Measurements from ENCODE around the gene PTX3.

PTX3 gene

DNA sequence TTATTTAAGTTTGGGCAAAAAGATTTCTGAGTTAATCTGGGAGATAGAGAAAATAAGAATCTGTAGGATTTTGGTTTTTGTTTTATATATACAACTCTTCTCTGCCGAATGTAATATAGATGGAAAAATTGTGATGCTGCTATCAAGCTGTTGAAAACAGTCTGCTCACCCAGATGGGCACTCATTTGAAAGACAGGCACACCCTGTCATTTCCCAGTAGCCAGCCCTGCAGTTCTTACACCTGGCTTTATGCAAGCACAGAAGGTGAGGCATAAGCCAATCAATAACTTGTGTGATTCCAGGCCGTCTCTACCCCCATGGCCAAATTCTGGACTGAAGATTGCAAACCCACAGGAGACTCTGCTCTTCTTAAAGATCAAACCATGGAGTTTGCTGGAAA is 27.1 kb upstream of the PTX3 start:
- TF ChIP-seq, protein P1, sequence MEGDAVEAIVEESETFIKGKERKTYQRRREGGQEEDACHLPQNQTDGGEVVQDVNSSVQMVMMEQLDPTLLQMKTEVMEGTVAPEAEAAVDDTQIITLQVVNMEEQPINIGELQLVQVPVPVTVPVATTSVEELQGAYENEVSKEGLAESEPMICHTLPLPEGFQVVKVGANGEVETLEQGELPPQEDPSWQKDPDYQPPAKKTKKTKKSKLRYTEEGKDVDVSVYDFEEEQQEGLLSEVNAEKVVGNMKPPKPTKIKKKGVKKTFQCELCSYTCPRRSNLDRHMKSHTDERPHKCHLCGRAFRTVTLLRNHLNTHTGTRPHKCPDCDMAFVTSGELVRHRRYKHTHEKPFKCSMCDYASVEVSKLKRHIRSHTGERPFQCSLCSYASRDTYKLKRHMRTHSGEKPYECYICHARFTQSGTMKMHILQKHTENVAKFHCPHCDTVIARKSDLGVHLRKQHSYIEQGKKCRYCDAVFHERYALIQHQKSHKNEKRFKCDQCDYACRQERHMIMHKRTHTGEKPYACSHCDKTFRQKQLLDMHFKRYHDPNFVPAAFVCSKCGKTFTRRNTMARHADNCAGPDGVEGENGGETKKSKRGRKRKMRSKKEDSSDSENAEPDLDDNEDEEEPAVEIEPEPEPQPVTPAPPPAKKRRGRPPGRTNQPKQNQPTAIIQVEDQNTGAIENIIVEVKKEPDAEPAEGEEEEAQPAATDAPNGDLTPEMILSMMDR (conservative IDR thresholded peaks at IDR 0.05; ENCODE audit: low read length): no peak
- H3K4me3 ChIP-seq (ENCODE audit: low read length): no peak overlapping the region
- DNase-seq (ENCODE audit: low read depth): no peak

DNA sequence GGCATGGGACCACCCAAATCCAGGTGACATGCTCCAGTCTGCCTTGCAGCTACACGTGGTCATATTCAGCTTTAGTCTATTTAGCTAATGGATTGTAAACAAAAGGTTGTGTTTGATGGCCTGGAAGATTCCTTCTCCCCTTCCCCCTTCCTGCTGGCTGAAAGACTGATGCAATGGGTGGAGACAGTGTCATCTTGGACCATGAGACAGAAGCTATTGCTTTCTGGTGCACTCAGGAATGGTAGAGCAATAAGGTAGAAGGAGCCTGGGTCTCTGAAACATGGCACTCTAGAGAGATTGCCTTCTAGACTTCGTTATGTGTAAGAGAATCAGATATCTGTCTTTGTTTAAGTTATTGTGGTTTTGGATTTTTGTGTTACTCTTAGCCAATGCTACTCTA is 25.7 kb upstream of the PTX3 start:
- DNase-seq (ENCODE audit: low read depth): no peak
- no peak overlapping the region for H3K4me3 ChIP-seq (ENCODE audit: low read length)
- TF ChIP-seq, protein P1 (conservative IDR thresholded peaks at IDR 0.05; ENCODE audit: low read length): no peak

DNA sequence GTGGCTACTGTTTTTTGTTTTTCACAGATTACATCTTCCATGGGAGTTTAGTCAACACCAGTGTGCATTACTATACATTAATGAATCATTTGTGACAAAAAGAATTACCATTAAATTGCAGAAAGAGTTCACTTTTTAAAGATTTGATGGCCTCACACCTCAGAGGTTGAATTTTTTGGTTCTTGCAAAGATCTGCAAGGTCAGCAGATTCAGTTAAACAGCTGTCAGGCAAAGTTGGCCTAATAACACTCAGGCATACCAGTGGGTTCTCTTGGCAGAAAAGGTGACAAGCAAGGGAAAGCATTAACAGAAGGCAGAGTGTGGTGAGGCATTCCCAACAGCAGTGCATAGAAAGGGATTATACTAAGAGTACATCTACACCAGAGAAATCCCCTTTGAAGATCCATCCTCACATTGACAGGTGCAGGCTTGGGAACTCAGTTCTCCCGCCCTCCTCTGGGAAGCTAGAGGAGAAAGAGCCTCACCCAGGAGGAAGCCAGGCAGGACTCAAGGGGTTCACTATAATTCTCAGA is 24.3 kb upstream of the PTX3 start:
- DNase-seq (ENCODE audit: low read depth): no peak
- no peak overlapping the region for H3K4me3 ChIP-seq (ENCODE audit: low read length)

DNA sequence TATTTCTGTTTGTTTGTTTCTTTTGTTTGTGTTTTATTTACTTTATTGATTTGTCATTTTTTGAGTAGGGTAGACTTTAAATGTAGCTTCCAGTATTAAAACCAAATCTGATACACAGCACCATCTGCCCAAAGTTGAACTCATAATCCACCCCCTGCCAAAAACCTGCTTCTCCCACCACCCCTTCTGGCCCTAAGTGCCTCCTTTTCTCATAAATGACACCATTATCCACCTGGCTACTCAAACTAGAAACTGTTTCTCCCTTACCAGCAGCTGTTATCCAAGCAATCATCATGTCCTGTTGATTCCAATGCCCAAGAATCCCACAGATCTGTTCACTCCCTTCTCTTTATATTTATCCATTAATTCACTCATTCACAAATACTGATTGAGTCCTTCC is 21.8 kb upstream of the PTX3 start:
- no peak overlapping the region for H3K4me3 ChIP-seq (ENCODE audit: low read length)
- DNase-seq (ENCODE audit: low read depth): no peak
- TF ChIP-seq, protein P1 (conservative IDR thresholded peaks at IDR 0.05; ENCODE audit: low read length): no peak

More for the DNA sequence above, 24.3 kb upstream of the PTX3 start:
- TF ChIP-seq, protein P1 (conservative IDR thresholded peaks at IDR 0.05; ENCODE audit: low read length): no peak

DNA sequence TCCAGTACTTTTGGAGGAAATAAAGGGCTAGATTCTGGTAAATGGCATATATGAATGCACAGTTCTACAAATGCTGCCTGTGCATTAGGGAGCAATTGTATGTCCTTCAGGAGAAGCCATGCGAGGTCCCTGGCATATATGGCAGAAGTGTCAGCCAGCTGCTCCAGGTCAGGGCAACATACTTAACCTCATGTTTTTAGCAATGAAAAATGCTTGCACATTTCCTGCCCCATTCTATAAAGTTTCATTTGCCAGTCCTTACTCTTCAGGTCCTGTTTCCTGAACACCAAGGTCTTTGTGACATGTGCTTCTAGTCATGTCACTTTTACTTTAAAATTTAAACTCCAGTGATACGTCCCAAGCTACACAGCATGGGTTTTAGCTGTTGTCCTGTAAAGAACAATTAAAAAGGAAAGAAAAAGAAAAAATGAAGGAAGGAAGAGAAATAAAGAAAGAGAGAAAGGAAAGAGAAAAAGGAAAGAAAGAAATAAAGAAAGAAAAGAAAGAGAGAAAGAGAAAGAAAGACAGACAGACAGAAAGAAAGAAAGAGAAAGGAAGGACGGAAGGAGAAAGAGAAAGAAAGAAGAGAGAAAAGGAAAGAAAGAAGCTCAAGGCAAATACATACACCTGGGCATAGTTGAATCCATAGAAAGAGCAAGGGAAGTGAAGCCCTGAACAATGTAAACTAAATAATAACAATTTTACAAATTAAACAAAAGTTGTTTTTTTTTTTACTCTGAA is 20.1 kb upstream of the PTX3 start:
- TF ChIP-seq, protein P1 (conservative IDR thresholded peaks at IDR 0.05; ENCODE audit: low read length): no peak
- no peak overlapping the region for H3K4me3 ChIP-seq (ENCODE audit: low read length)
- DNase-seq (ENCODE audit: low read depth): no peak

DNA sequence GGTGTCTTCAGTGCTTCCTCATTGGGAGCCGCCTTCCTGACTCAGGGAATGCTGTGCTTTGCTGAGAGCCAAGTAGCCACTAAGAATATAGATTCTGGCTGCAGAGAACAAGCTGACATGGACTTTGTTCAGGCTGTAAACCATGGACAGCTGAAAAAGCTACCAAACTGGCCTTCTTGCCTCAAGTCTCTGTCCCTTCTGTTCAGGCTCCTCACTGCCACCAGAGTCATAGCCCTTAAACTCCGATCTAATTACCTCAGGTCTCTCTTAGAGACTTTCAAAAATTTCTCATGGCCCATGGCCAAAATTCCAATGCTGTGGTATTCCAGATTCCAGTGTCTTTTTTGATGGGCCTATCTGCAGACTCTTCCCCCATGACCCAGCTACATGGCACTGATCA is 19.4 kb upstream of the PTX3 start:
- TF ChIP-seq, protein P1 (conservative IDR thresholded peaks at IDR 0.05; ENCODE audit: low read length): no peak
- peak; percentile 38 for DNase-seq (ENCODE audit: low read depth)
- no peak overlapping the region for H3K4me3 ChIP-seq (ENCODE audit: low read length)

DNA sequence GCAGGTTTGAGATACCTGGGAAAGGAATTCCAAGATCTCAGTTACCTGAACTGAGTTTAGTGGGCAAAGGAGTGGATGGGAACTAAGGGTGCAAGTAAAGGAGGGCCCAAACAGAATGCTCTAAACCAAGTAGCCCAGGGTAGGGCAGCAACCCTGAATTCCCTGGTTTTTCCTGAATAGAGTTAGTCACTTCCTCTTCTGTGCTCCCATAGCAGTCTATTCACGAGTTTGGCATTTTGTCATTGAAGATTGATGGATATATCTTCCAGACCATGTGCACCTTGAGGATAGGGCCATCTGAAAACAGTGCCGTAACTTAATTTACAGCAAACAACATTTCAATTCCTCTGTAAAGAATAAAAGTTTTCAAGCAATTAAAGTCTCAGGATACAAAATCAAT is 18.5 kb upstream of the PTX3 start:
- no peak overlapping the region for H3K4me3 ChIP-seq (ENCODE audit: low read length)
- TF ChIP-seq, protein P1 (conservative IDR thresholded peaks at IDR 0.05; ENCODE audit: low read length): no peak
- no peak for DNase-seq (ENCODE audit: low read depth)

All from AG10803 (cell line).